HepG2 (cell line): Measurements from ENCODE around the gene SNX30. TPM values are rescaled to one million over a fixed set of nuclear protein-coding genes. Genes with fewer than 3 reads are reported as not detected.

ENCODE experiments used
- AGO2 ChIP-seq: fragments of 200-400 bp; formaldehyde crosslinking; optimal IDR thresholded peaks from 2 replicates; pipeline ENCODE3; 2017; ENCODE audit warnings: mild to moderate bottlenecking, low read depth, low read length, moderate library complexity
- BCL3 ChIP-seq: sonication (generic); formaldehyde crosslinking; IDR thresholded peaks from 2 replicates; pipeline ENCODE4 v1.5.1; 2020; ENCODE audit warnings: mild to moderate bottlenecking, missing genetic modification reagents, moderate library complexity
- CREM ChIP-seq, 2 experiments: sonication (generic) in 1 of 2; formaldehyde crosslinking in 1 of 2; IDR thresholded peaks; 2 replicates each; pipeline versions ENCODE4 v1.4.0 to v1.6.1; 2016 to 2020; ENCODE audit warnings: antibody characterized with exemption in 1 of 2, mild to moderate bottlenecking in 1 of 2, missing genetic modification reagents in 1 of 2
- FOSL2 ChIP-seq: sonication (generic); formaldehyde crosslinking; IDR thresholded peaks from 2 replicates; pipeline ENCODE4 v1.4.0; 2020; ENCODE audit warnings: missing genetic modification reagents
- GATAD1 ChIP-seq: IDR thresholded peaks from 2 replicates; pipeline ENCODE4 v1.6.1; 2016; ENCODE audit warnings: missing genetic modification reagents, missing compliant biosample characterization
- NFATC3 ChIP-seq: sonication (generic); formaldehyde crosslinking; IDR thresholded peaks from 2 replicates; pipeline ENCODE4 v1.5.1; 2020; ENCODE audit warnings: mild to moderate bottlenecking, missing genetic modification reagents
- PATZ1 ChIP-seq: sonication (generic); formaldehyde crosslinking; IDR thresholded peaks from 2 replicates; pipeline ENCODE4 v1.4.0; 2020; ENCODE audit warnings: missing genetic modification reagents
- PAX8 ChIP-seq: sonication (generic); formaldehyde crosslinking; IDR thresholded peaks from 2 replicates; pipeline ENCODE4 v1.8.0; 2022; ENCODE audit warnings: mild to moderate bottlenecking, missing genetic modification reagents, borderline replicate concordance
- SSRP1 ChIP-seq: IDR thresholded peaks from 2 replicates; pipeline ENCODE4 v1.6.1; 2016; ENCODE audit warnings: control low read depth
- TFE3 ChIP-seq: IDR thresholded peaks from 2 replicates; pipeline ENCODE4 v1.6.1; 2016
- TGIF2 ChIP-seq: IDR thresholded peaks from 2 replicates; pipeline ENCODE4 v1.6.1; 2016; ENCODE audit warnings: control low read depth, missing compliant biosample characterization
- ZGPAT ChIP-seq: IDR thresholded peaks from 2 replicates; pipeline ENCODE4 v1.6.1; 2016; ENCODE audit warnings: mild to moderate bottlenecking
- ZNF468 ChIP-seq: sonication (generic); formaldehyde crosslinking; IDR thresholded peaks from 2 replicates; pipeline ENCODE4 v1.8.0; 2022; ENCODE audit warnings: mild to moderate bottlenecking, moderate library complexity, missing genetic modification reagents
- ZNF547 ChIP-seq: sonication (generic); formaldehyde crosslinking; IDR thresholded peaks from 2 replicates; pipeline ENCODE4 v1.5.1; 2020; ENCODE audit warnings: mild to moderate bottlenecking, missing genetic modification reagents
- ZNF709 ChIP-seq: sonication (generic); formaldehyde crosslinking; IDR thresholded peaks from 2 replicates; pipeline ENCODE4 v1.5.0; 2020; ENCODE audit warnings: mild to moderate bottlenecking, missing genetic modification reagents
- ZNF710 ChIP-seq: sonication (generic); formaldehyde crosslinking; IDR thresholded peaks from 2 replicates; pipeline ENCODE4 v1.5.0; 2020; ENCODE audit warnings: mild to moderate bottlenecking, missing genetic modification reagents, borderline replicate concordance
- polyA plus RNA-seq, 8 experiments: library from polyadenylated mRNA; depleted of rRNA in 3 of 8; stranded (reverse) in 7 of 8; unstranded in 1 of 8; fragments of >200 nt; fragmentation: Illumina TruSeq in 4 of 8; extraction: Trizol in 4 of 8; gene quantifications; 2 replicates each; pipeline versions ENCODE4 v1.2.1 to v1.2.3, GENCODE V29; 2011 to 2016; ENCODE audit warnings: low read depth in 4 of 8, missing spikeins in 1 of 8, mixed read lengths in 1 of 8; ENCODE audit not compliant: insufficient read depth in 1 of 8
- total RNA-seq, 5 experiments: library from RNA; depleted of rRNA; stranded (reverse); fragments of >200 nt; fragmentation: Illumina TruSeq; extraction: Trizol; gene quantifications; 2 replicates each; pipeline ENCODE4 v1.2.3, GENCODE V29; 2016; ENCODE audit warnings: low read depth in 1 of 5

SNX30 gene
- total and polyA plus RNA-seq, 2 of the 13 experiments (the other 11 are each of a cell fraction or from before 2014, with no cell fraction given) = 4.4 to 12.4 TPM

GRCh38 chr9:112751056-112751795 lies 666 bp downstream of the SNX30 start (continued):
- peak; percentile 56 for TF ChIP-seq ZGPAT
- TF ChIP-seq PATZ1 = 0 out of 2 replicates have a peak, but pooled peaks have one; percentile 7
- TF ChIP-seq PAX8 = no peak
- peak; percentile 87; the same call in 1 of the 2 replicates for TF ChIP-seq TGIF2 (CRISPR knock-in tag)
- TF ChIP-seq BCL3 = peak; percentile 44; the same call in 1 of the 2 replicates
- no peak for TF ChIP-seq CREM (IDR thresholded peaks at IDR 0.05)
- no peak for TF ChIP-seq CREM (CRISPR knock-in tag; IDR thresholded peaks at IDR 0.05)
- no peak for TF ChIP-seq FOSL2
- TF ChIP-seq AGO2 = peak; percentile 71
- TF ChIP-seq NFATC3 (CRISPR knock-in tag) = 0 out of 2 replicates have a peak, but pooled peaks have one; percentile 50
- TF ChIP-seq ZNF709 = no peak
- no peak for TF ChIP-seq GATAD1
- peak; percentile 80 for TF ChIP-seq TFE3 (CRISPR knock-in tag)
- TF ChIP-seq ZNF710 = no peak
- TF ChIP-seq SSRP1 = no peak
- no peak for TF ChIP-seq ZNF468 (CRISPR knock-in tag)
- no peak for TF ChIP-seq ZNF547 (CRISPR knock-in tag)
